Ramos (cell line): ENCODE measurements around the gene STK32A.

Experiments used
- in situ Hi-C: fragments of 300-500 bp; cut with MboI; formaldehyde crosslinking; loops from one replicate; pipeline ENCODE4 v1.14.3; 2022; ENCODE audit warnings: low sequenced_read_pairs; ENCODE audit not compliant: unreplicated experiment

Gene STK32A

DNA sequence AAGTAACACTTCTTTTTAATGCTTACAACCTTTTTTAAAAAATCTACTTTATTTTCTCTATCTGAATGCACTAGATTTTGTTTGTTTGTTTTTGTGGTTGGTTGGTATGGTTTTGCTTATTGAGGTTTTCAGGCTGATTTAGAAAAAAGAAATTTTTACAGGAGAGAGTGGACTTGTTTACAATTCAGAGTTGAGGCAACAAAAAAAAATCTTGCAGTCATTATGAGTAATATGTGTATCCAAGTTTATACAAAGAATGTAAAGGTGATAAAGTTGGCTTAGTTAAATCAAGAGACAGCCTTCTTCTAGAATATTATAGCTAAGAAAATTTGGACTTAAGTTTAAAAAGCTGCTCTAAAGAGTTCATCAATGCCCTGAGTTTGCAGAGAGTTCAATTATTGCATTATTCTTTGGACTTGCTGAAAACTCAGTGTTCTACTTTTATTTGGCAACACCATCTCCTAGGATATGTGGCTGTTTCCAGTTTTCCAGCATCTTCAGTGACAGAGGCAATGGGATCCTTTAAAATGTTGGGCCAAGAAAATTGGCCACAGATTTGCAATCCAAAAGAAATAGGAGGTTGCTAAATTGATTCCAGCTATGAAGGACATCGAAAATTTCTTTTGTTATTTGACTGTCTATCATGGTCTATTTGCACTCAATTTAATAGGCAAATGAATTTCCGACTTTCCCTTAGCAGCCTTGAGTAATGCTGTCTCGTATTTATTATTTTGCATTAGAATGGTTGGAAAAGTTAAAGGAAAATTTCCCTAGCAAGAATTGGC lies 10.7 kb downstream of the STK32A start:
- in situ Hi-C loops, result no loop called here

DNA sequence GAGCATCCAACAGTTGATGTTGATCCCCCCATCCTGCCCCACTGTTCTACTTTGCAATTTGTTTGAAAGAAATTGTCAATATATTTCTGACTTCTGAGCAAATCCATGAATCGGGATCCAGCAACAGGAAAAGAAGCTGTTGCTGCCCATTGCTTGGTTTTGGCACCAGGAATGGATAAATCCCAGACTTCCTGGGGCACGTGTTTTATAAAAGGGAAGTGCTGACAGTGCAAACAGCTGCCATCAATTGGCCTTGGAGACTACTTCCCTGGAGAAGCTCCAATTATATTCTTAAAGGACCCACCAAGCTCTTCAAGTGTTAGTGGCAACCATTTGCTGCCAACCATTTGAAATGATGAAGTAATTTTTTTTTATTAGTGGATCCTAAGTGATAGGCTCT lies 13.7 kb downstream of the STK32A start:
- in situ Hi-C loops, result no loop called here

DNA sequence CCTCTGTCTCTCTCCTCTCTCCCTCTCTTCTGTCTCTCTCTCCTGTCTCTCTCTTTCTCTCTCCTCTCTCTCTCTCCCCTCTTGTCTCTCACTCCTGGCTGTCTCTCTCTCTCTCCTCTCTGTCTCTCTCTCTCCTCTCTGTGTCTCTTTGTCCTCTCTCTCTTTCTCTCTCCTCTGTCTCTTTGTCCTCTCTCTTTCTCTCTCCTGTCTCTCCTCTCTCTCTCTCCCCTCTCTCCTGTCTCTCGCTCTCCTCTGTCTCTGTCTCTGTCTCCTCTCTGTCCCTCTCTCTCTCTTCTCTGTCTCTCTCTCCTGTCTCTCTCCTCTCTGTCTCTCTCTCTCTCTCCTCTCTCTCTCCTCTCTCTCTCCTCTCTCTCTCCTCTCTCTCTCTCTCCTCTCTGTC lies 25.0 kb downstream of the STK32A start:
- in situ Hi-C loops, result no loop called here

DNA sequence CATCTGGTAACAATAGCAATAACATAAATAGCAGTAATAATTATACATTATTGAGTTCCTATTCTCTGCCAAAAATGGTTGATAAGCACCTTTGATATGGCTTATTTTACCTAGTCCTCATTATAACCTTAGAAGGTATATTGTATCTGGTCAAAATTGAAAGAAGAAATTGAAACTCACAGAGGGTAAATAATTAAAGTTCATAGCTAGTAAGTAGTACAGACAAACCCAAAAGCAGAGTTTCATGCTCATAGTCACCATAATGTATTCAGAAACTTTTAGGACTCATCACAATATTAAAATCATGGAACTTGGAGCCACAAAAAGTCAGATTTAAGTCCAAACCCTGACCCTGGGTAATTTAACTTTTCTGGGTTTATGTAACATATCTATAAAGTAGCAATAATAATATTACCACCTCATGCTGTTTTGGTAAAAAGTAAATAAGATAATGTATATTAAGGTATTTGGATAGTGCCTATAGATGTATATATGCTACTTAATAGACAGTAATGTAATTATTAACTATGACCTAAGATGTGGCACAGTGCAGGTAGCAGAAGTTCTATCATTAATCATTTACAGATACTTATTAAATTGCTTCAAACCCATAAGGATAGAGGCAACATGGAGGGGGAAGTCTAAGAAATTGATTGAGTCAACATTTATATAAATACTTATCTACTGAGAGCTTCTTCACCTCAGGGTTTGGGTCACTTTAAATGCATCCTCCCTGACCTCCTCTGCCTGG lies 32.4 kb downstream of the STK32A start:
- in situ Hi-C loops, result no loop called here

DNA sequence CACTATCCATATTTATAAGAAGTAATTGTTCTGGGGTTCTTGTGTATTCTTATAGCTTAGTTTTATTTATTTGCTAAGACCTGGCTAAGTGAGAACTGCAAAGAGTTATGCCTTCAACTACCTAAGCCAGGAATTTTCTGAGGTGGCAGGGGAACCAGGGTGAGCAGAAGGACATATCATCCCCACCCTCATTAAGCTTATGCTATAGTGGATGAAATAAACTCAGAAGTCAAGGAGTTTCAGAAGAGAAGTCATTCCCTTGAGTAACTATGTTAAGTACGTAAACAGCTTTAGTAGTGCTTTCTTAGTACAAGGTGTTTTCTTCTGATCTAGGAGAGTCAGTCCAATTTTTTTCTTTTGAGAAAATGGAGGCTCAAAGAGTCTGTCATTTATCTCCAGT lies 41.7 kb downstream of the STK32A start:
- in situ Hi-C loops, result no loop called here

DNA sequence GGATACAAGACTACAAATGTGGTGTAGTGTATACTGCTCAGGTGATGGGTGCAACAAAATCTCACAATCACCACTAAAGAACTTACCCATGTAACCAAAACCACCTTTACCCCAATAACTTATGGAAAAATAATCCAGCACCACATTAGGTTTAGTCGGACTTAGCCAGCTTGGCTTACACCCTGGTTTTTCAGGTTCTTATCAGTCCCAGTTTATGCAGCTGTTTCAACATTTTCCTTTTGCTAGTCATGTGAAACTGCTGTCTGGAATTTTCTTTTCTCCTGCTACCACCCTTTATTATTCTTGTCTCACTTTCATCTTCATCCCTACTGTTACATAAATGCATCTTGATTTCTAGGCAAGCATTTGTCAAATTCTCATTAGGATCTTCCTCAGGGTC lies 51.5 kb downstream of the STK32A start:
- in situ Hi-C loops, result no loop called here

DNA sequence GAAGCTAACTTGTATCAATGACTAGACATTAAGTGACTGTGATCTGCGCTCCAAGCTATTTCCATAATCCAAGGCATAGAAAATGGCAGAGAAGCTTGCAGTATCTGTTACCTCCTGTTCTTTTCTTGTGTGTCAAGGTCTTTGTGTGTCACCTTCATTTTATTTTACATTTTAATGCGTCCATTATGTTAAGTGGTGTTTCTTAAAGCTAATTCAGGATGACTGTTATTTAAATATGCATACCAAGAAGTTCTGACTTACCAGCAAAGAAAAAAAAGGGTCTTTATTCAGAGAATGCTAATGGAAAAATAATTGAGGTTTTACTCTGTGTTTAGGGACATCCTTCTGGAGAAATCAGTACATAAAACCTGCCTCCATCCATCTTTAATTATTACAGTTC lies 52.3 kb downstream of the STK32A start:
- in situ Hi-C loops, result no loop called here

DNA sequence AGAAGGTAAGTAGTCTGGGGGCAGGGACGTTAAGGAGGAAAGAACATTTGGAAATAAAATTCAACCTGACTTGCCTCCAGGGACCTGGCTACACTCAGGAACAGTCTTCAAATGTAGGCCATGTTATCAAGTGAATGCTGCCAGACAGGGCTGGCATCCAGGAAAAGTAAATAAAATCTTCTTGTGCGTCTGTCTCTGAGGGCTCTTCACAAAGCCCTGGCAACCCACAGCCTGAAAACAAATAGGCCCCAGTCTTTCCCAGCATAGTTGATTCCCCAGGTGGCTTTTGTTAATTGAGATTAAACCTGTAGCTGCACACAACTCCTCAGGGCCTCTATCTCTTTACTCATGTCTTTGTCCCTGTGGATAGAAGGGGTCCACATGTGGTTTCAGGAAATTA lies 55.4 kb downstream of the STK32A start:
- in situ Hi-C loops, result no loop called here

DNA sequence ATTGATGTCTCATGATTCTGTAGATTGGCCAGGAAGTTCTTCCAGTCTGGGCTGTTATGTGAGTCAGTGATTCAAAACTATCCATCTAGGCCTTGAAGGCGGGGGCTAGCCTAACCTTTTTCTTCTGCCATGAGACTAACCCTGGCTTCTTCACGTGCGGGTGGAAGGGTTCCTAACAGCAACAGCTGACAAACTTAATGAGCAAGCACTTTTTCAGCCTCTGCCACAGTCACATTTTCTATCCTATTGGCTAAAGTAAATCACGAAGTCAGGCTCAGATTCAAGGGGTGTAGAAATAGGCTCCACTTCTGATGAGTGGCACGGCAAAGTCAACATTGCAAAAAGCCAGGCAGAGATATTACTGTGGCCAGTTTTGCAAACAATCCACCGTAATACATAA lies 68.4 kb downstream of the STK32A start:
- in situ Hi-C loops, result no loop called here

DNA sequence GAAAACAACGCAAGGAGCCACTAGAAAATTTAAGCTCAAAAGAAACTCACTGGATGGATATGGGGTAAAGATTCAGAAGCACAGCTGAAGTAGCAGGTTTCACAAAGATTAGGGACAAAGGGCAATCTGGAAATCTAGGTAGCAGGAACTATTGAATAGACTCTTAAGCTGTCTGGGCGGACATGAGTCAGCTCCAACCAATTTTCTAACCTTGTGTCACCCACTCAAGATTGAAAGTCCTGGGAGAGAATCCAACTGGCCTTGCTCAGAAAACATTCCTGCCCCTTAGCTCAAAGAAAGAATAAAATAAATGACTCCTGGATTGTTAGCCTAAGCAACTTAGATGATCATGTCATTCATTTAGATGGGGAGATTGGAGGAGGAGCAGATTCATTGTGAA lies 69.2 kb downstream of the STK32A start:
- in situ Hi-C loops, result no loop called here

DNA sequence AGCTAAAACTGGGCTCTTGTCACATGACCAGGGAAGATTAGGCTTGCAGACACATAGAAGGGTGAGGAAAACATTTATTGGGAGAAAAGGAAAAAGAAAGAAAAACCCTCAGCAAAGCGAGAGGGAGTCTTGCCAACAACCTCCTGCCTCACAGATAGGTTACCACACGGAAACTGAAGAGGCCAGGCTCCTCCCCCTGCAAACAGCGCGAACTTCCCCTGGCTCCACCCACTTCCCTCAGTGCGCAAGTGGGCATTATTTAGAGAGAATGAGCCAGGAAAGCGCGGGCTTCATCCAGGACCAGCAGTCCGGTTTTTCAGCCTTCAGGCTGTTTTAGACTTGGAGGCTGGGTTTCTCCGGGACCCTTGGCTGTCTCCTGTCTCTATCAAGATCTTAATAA lies 70.3 kb downstream of the STK32A start:
- in situ Hi-C loops, result no loop called here

DNA sequence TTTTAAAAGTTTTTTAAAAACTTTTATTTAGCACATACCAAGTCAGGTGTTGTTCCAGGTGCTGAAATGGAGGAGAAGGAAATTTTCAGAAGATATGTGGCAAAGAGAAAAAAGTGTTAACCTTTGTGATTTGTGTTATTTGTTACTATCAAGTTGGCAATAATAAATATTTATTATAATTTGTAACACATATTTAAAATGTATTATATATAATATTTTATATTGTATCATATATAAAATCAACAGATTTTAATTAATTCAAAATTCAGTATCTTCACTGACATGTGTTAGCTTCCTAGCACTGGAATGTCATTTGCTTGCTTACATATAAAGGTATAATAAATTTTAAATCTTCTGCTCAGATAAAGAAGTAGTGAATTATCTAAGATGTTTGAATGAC lies 71.5 kb downstream of the STK32A start:
- in situ Hi-C loops, result no loop called here

DNA sequence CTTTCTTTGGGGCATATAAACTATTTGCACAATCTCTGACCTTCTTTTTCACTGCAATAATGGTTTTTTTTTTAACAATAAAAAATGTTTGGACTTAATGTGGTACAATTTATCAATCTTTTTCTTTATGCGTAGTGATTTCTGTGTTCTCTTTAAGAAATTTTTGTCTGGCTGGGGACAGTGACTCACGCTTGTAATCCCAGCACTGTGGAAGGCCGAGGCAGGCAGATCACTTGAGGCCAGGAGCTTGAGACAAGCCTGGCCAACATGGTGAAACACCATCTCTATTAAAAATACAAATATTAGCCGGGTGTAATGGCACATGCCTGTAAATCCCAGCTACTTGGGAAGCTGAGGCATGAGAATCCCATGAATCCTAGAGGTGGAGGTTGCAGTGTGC lies 72.3 kb downstream of the STK32A start:
- in situ Hi-C loops, result no loop called here

DNA sequence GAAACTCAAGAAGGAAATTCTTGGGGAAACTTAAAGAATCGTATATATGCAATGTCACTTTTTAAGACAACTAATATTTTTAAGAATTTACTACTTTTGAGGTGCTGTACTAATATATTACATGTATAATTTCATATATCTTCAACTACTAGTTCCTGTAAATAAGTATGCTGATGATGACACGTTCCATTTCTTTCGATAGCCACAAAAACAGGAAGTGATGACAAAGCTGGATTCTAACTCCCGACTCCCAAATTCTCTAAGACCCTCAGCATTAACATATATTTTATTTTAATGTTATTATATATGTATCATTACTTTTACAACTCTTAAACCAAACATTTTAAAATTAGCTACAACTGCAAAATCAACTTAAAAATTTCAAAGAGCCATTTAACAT lies 74.8 kb downstream of the STK32A start:
- in situ Hi-C loops, result no loop called here

DNA sequence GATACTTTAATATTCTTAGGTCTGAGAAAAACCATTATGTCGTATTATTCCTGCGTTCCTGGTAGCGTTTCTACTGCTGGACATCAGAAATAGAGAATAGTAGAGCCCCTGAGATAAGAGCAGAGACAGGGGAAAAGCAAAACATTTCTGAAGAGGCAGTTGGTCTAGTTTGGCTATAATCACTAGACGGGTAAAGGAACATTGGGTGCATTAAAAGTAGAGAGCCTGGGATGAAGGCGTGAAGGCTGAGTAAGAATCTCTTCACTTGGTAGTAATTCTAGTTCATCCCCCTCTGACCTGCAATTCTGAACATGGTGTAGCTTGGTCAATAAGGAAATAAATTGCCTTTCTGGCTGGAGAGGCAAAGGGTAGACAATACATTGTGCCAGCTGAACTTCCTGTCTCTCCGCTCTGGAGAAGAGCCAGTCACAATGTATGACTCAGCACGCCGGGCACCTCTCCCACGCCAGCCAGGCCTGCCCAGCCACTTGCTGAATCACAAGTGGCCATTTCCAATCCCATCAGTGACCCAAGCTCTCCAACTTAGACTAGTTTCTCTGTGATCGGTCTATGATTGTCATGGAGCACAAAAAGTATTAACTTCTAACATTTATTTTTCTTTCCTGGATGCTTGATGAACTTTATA lies 75.4 kb downstream of the STK32A start:
- in situ Hi-C loops, result no loop called here

DNA sequence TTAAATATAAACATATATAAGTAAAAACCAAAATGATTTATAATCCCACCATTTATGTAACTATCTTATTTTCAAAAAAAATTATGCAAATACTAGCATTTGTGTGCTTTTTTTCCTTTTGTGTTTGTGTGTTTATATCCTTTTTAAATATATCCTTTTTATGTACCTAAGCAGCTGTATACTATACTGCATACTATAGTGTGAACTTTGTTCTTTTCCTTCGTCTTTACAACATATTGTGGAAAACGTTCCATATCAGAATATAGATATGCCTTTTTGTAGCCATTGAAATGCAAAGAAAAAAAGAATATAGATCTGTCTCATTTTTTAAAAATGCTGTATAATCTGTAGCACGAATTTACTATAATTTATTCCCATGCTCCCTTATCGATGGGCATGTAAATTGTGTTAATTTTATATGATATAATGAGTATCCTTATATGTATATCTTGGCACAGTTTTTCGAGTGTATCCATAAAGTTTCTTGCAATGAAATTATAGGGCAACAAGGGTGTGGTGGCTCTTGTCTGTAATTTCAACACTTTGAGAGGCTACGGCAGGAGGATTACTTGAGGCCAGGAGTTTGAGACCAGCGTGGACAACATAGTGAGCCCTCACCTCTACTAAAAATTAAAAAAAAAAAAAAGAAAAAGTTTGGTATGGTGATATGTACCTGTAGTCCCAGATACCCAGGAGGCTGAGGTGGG lies 83.3 kb downstream of the STK32A start:
- in situ Hi-C loops, result no loop called here

DNA sequence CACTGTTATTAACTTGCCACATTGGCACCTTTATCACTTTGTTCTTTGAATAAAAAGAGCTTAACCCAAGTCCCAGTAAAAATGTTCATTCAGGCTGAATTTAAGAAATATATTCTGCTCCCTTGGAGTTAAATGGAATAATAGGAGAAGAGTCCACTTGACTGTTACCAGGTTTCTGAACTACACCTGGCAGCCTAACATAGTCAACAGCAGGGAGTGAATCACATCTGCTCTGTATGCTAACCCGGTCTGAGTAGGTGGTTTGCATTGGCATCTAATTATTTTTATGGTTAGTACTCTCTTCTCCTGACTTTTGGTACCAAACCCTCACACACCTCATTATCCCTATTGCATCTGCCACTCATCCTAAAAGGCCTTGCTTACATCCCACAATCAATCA lies 86.7 kb downstream of the STK32A start:
- in situ Hi-C loops, result no loop called here

DNA sequence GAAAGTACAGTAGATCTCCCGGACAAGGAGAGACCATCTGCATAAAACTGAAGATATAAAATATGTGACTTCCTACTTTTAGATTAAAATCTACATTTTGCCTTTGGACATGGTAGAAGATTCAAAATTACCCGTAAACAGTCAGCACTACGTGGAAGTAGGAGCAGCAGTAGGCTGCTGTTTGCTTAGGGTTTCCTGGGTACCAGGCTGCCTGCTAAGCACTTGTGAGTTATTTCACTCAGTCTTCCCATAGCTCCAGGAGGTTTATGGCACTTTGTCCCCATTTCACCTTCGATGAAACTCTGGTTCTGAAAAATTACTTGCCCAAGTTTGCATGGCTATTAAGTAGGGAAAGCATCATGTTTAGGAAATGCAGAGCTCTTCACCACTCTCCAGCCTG lies 92.6 kb downstream of the STK32A start:
- in situ Hi-C loops, result no loop called here

DNA sequence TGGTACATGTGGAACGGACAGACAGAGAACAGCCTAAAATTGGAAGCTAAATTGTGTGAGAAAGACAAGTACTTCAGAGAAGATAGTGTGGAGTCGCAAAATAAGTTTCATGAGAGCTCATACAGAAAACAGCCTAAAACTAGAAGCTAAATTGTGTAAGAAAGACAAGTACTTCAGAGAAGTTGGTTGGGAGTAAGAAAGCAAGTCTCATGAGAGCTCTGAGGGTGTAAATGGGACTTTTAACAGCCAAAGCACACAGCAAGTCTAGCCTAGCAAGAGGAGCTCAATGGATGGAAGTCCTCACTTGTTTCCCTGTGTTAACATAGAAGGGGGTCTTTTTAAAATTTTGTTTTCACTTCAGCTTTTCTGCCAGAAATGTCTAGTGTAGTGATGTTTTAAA lies 93.1 kb downstream of the STK32A start:
- in situ Hi-C loops, result no loop called here

DNA sequence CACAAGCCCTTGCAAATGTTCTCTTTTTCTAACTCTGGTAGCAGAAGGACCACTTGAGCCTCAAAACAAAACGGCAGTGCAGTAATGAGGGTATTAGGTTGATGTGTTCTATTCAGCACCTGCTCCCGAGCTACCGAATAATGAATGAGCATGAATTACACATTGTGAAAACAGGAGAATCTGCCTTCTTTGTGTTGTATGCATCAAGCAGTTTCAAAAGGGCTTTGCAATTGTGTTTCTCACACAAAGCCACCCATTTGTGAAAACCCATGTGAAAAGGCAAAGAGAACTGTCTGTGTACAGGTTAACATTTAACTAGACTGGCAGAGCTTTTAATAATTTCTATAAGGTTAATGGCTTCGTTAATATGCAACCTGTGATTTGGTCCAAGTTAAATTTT lies 97.8 kb downstream of the STK32A start:
- in situ Hi-C loops, result no loop called here

DNA sequence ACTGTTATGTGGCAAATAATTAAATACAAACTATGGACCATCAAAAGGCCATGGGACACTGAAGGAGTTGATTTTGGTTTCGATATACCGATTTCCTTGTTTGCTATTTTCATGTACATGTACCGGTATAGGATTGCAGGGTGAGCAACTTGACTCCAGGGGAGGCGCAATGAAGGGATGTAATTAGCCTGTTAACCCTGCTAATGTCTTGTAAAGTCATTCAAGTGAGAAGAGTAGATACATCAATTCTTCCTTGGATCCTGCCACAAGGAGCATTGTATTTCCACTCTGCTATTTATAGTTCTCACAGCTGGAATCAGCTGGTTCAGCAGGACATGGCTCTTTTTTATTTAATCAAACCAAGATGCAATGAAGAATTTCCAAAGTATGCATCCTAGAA lies 102.0 kb downstream of the STK32A start:
- in situ Hi-C loops, result no loop called here
